COLO668 (cell line): ENCODE results near the gene POC1A.
A peak's percentile ranks its signal among the peaks of the same experiment; 100 is the strongest.
"Not testable (repeated sequence)": the region's sequence is repeated elsewhere in the genome, so short reads cannot be mapped to it uniquely, and the experiment has no call there.

Source experiments
- DNase-seq: peaks from one replicate; lab custom pipeline; 2025; ENCODE audit not compliant: unreplicated experiment; lab: John Stamatoyannopoulos, UW

POC1A gene

GRCh38 chr3:52184690-52185089, 30.5 kb upstream of the POC1A start:
- DNase-seq: no peak

DNA sequence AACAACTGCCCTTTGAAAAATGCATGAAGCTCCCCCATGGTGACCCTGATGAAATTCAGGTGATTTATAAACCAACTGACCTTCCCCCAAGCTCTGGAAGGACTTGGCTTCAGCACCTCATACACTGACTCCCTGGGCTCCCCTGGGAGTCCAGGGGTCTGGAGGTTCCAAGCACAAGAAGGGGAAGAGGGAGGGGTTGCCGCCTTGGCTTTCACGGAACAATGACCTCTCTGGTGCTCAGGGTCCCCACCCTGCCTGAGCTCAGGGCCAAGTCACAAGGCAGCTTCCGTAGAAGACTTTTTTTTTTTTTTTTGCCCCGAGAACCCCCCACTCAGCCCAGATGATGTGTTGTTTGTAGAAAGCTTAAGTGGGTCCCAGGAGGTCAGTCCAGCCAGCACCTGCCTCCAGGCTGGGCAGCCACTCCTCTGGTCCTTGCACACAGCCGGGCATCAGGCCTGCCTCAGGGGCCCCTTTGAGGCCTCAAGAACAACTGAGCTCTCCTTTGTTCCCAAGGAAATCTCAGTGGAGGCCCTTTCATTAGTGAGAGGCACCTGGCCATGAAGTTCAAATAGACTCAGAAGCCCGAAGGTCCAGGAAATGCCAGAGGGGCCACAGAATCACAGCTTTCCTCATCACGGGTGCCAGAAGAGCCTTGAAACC, 29.7 kb upstream of the POC1A start:
- DNase-seq: no peak

DNA sequence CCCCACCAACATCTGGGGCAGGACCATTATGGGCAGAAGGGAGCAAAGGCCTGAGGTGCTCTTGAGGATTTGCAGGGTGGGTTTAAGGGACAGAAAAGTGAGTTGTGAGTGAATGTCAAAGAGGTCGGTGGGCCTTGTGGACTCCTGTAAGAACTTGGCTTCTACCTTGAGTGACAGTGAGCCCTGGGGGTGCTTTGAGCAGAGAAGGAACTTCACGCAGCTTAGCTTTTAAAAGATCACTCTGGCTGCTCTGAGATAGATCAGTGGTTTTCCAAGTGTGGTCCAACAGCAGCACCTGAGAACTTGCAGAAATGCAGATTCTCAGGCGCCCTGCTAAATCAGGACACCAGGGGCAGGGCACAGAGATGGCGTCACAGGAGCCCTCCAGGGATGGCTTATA, 28.5 kb upstream of the POC1A start:
- no peak for DNase-seq

DNA sequence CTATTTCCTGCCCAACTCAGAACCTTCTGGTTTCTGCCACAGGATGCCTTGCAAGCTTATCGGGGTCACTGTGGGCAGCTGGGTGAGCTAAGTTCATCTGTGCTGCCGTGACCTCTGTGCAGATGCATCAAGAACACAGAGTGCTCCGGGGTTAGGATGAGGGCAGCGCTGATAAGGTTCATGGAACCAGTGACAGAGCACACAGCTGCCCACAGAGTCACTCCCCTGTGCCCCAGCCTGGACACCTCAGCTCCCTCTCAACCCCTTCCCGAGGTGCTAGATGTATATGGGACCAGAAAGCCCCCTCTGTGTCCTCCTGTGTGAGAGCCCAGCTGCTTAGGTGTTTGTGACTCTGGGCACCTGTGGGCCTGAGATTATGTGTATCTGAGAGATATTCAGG, 28.0 kb upstream of the POC1A start:
- DNase-seq: no peak

GRCh38 chr3:52181543-52181942, 27.3 kb upstream of the POC1A start:
- DNase-seq: no peak

GRCh38 chr3:52178537-52178936, 24.3 kb upstream of the POC1A start:
- no peak for DNase-seq

GRCh38 chr3:52178126-52178525, 23.9 kb upstream of the POC1A start:
- DNase-seq: not testable (repeated sequence)

DNA sequence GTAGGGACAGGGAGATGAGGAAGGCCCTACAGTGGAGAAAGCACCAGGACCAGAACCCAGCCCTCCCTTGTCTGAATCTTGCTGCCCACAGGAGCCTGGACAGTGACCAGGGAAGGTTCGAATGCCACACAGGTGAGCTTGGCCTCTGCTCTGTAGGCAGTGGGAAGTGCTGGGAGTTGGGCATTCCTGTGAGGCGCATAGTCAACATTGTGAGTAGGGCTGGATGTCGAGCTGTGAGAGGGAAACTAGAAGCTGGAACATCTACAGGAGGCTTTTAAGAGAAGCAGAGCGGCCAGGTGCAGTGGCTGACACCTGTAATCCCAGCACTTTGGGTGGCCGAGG, 23.4 kb upstream of the POC1A start:
- DNase-seq: no peak

DNA sequence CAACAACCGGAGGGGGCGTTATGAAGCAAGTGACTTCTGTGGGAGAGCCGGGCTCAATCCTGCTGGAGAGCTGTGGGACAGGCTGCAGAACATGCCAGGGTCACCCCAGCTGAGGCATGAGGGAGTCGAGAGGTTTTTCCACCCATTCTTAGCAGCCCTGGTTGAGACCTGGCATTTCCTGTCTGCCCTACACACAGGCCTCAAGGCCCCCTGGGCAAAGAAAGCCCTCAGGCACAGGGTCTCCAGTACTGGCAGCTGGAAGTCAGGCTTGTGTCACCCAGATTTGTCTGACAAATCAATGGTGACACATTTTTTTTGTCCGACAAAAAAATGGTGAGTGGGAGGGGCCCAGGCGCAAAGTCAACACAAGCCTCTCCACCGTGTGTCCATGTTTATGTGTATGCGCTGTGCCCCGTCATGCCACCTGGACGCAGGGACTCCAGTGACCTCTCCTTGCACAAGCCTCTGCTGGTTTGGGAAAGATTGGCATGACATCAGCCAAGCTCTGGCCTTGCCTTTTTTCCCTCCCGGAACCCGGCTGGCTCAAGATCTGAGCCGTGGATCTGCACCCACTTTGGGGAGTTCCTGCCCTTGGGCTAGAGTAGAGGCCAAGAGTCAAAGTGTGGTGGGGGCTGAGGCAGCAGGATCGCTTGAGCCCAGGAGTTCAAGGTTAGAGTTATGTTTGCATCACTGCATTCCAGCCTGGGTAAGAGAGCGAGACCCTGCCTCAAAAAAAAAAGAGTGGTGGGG, 22.9 kb upstream of the POC1A start:
- DNase-seq: peak; percentile 40

- no peak for DNase-seq
These were observed 22.0 kb upstream of the POC1A start for GRCh38 chr3:52176180-52176752.

GRCh38 chr3:52175416-52176179, 21.4 kb upstream of the POC1A start:
- no peak for DNase-seq

DNA sequence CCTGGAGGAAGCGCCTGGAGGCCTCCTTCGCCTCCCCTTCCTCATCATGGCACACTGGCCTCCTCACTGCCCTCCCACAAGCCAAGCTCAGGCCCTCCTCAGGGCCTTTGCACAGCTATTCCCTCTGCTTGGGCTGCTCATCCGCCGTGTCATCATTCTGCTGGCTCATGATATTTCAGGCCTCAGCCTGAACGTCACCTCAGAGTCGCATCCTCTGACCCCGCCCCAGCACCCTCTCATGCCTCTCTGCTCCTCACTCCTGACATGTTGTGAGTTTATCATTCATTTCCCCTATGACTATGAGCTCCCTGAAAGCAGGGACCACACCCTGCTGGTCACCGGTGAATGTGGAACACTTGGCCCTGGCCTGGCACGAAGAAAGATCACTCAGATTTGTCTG, 20.7 kb upstream of the POC1A start:
- DNase-seq: no peak

GRCh38 chr3:52173101-52173500, 18.9 kb upstream of the POC1A start:
- no peak for DNase-seq

GRCh38 chr3:52172262-52172757, 18.1 kb upstream of the POC1A start:
- no peak for DNase-seq

DNA sequence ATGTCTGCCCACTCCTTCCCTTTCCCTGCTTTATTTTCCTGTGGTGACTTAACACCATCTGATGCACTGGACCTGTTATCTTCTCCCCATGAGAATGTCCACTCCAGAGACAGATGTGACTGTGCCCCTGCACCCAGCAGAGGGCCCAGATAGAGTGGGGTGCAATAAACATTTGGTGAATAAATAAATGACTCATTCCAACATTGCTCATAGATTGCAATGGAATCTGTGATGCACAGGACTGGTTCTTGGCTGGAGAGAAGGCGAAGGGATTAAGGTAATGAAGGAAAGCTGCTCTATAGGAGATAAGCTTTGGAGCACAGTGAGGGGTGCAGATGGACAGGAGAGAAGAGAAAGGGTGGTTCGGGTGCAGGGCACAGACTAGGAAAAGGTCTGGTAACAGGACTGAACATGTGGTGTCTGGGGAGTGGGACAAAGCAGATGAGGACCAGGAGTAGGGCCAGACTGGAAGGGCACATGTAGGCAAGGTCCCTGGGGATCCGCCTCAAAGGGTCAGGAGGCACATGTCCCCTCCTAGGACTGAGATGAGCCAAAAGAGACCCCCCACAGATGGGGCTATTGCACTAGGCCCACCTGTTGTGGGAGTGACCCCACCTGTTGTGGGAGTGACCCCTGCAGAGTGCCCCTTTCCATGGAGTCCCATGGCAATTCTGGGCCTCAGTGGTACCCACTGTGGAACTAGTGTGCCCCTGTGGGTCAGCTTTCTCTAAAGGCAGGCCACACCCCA, 17.5 kb upstream of the POC1A start:
- DNase-seq: no peak

GRCh38 chr3:52170217-52170616, 16.0 kb upstream of the POC1A start:
- not testable (repeated sequence) for DNase-seq

DNA sequence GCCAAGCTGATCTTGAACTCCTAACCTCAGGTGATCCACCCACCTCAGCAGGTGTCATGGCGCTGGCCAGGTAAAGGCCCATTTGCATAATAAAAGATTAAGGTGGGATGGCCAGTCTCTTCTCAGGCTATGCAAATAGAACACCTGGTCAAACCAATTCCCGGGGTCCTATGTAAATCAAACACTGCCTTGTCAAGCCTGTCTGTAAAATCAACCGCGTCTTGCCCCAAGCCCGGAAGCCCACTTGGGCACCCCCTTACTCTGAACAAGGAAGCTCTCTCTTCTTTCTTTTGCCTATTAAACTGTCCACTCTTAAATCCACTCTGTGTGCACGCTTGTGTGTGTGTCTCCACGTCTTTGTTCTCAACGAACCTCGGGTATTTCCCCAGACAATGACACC, 13.0 kb upstream of the POC1A start:
- no peak for DNase-seq

DNA sequence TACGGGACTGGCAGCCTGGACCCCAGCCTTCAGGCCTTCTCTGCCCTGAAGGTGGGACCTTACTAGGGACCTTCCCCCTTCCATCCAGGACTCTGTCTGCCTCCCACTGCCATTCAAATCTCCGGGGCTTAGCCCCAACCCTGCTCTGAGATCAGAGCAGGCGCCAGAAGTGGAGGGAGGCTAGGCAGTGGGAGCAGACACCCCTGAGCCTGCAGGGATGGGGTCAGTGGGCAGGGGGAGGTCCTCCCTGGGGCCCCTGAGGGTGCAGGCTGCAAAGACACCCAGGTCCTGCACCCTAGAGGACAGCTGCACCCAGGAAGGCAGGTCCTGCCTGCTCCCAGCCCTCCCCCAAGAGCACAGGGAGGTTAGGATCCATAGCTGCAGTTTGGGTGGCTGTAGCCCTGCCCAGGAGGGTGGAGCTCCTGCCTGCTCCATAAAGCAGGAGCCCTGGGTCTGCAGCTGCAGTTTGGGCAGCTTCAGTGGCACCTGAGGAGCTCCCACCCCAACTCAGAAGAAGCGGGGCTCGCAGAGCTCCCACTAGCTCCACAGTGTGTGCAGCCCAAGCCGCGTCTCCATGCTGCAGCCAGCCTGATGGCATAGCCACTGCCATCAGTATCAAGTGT, 8.1 kb upstream of the POC1A start:
- no peak for DNase-seq

GRCh38 chr3:52159503-52159902, 5.3 kb upstream of the POC1A start:
- no peak for DNase-seq

- DNase-seq: no peak
These were observed 1.7 kb upstream of the POC1A start for GRCh38 chr3:52155912-52156311.
